ENCODE data around the gene MUC6. TPM values are rescaled to one million over a fixed set of nuclear protein-coding genes. Genes with fewer than 3 reads are reported as not detected.

Gene MUC6
- total RNA-seq, 3 donors from 2014 or later = not detected

DNA sequence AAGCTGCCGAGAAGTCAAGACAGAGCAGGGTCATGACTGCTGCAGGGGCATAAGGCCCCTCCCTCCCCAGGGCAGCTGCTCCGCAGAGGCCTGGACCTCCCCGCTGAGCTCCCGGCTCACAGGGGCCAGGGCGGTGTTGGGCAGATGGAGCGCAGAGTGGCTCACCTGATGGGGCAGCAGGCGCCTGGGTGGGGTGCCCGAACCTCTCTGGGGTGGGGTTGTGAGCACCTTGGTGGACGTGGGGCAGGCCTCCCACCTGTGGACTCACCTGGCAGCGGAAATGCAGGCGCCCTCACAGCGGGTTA, 22.9 kb downstream of the MUC6 start:
- TF ChIP-seq, protein P1, sequence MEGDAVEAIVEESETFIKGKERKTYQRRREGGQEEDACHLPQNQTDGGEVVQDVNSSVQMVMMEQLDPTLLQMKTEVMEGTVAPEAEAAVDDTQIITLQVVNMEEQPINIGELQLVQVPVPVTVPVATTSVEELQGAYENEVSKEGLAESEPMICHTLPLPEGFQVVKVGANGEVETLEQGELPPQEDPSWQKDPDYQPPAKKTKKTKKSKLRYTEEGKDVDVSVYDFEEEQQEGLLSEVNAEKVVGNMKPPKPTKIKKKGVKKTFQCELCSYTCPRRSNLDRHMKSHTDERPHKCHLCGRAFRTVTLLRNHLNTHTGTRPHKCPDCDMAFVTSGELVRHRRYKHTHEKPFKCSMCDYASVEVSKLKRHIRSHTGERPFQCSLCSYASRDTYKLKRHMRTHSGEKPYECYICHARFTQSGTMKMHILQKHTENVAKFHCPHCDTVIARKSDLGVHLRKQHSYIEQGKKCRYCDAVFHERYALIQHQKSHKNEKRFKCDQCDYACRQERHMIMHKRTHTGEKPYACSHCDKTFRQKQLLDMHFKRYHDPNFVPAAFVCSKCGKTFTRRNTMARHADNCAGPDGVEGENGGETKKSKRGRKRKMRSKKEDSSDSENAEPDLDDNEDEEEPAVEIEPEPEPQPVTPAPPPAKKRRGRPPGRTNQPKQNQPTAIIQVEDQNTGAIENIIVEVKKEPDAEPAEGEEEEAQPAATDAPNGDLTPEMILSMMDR (IDR thresholded peaks at IDR 0.05) = no peak
- no peak overlapping the region for H3K4me3 ChIP-seq
- intact Hi-C loops (cut with DNase I, micrococcal nuclease) = no loop called here
- no peak for DNase-seq
- H3K4me1 ChIP-seq (ENCODE audit: low read depth) = no peaks in the 10 kb centered on the region
- no peaks in the 10 kb centered on the region for H3K9me3 ChIP-seq
- H3K36me3 ChIP-seq (ENCODE audit: low read depth) = peaks cover 5% of the 10 kb centered on the region
- no peak for ATAC-seq

GRCh38 chr11:1012740-1013630, 23.5 kb downstream of the MUC6 start:
- H3K36me3 ChIP-seq (ENCODE audit: low read depth) = peaks cover 5% of the 10 kb centered on the region
- DNase-seq (no peak), ATAC-seq (no peak)
- no peaks in the 10 kb centered on the region for H3K9me3 ChIP-seq
- intact Hi-C loops (cut with DNase I, micrococcal nuclease) = no loop called here
- H3K4me1 ChIP-seq (ENCODE audit: low read depth) = no peaks in the 10 kb centered on the region
- TF ChIP-seq, protein P1 (IDR thresholded peaks at IDR 0.05) = no peak
- H3K4me3 ChIP-seq = no peak overlapping the region

GRCh38 chr11:1012291-1012690, 24.2 kb downstream of the MUC6 start:
- H3K9me3 ChIP-seq = no peaks in the 10 kb centered on the region
- TF ChIP-seq, protein P1 (IDR thresholded peaks at IDR 0.05) = no peak
- peaks cover 5% of the 10 kb centered on the region for H3K36me3 ChIP-seq (ENCODE audit: low read depth)
- DNase-seq (no peak), ATAC-seq (no peak)
- no peak overlapping the region for H3K4me3 ChIP-seq
- intact Hi-C loops (cut with DNase I, micrococcal nuclease) = no loop called here
- no peaks in the 10 kb centered on the region for H3K4me1 ChIP-seq (ENCODE audit: low read depth)

- TF ChIP-seq, protein P1 (IDR thresholded peaks at IDR 0.05) = no peak
- intact Hi-C loops (cut with DNase I, micrococcal nuclease) = no loop called here
- Histone ChIP-seq H3K4me3 (no peak overlapping the region), H3K4me1 (ENCODE audit: low read depth) (no peaks in the 10 kb centered on the region), H3K9me3 (no peaks in the 10 kb centered on the region), H3K36me3 (ENCODE audit: low read depth) (peaks cover 5% of the 10 kb centered on the region)
- no peak for DNase-seq
- ATAC-seq = no peak
Measured at GRCh38 chr11:1011320-1011698, 25.2 kb downstream of the MUC6 start.

GRCh38 chr11:1010551-1011319, 25.8 kb downstream of the MUC6 start:
- TF ChIP-seq, protein P1 (IDR thresholded peaks at IDR 0.05) = no peak
- DNase-seq (no peak), ATAC-seq (no peak)
- Histone ChIP-seq H3K4me1 (ENCODE audit: low read depth) (no peaks in the 10 kb centered on the region), H3K4me3 (no peak overlapping the region), H3K36me3 (ENCODE audit: low read depth) (peaks cover 5% of the 10 kb centered on the region), H3K9me3 (no peaks in the 10 kb centered on the region)
- intact Hi-C loops (cut with DNase I, micrococcal nuclease) = no loop called here
